Measurements from ENCODE around the gene IER5. TPM values are rescaled to one million over a fixed set of nuclear protein-coding genes. Genes with fewer than 3 reads are reported as not detected.

The IER5 gene
- total RNA-seq, 2 donors from 2014 or later = 10.3 to 14.3 TPM

GRCh38 chr1:181064011-181064623 is 24.4 kb upstream of the IER5 start:
- 39% methylated on average over 6 of the region's 6 CpGs for WGBS
- no peak for TF ChIP-seq POLR2A (IDR thresholded peaks at IDR 0.05)
- no peak for TF ChIP-seq POLR2AphosphoS5 (IDR thresholded peaks at IDR 0.05)
- no peak for TF ChIP-seq CTCF (IDR thresholded peaks at IDR 0.05)
- Histone ChIP-seq H3K4me3 (no peak overlapping the region), H3K9me3 (no peaks in the 10 kb centered on the region), H3K27me3 (replicated peaks; ENCODE audit: insufficient read depth) (no peaks in the 10 kb centered on the region), H3K27ac (no peak overlapping the region), H3K4me1 (replicated peaks) (no peaks in the 10 kb centered on the region), H3K36me3 (no peaks in the 10 kb centered on the region)
- DNase-seq (ENCODE audit: low spot score) = no peak
- intact Hi-C loops (cut with DNase I) = no loop called here

GRCh38 chr1:181064702-181065101 is 23.8 kb upstream of the IER5 start:
- 60% methylated on average over 1 of the region's 1 CpG for WGBS
- no peaks in the 10 kb centered on the region for H3K27me3 ChIP-seq (replicated peaks; ENCODE audit: insufficient read depth)
- H3K4me1 ChIP-seq (replicated peaks) = no peaks in the 10 kb centered on the region
- no peak for DNase-seq (ENCODE audit: low spot score)
- no peak overlapping the region for H3K4me3 ChIP-seq
- H3K27ac ChIP-seq = no peak overlapping the region
- no peaks in the 10 kb centered on the region for H3K9me3 ChIP-seq
- TF ChIP-seq POLR2AphosphoS5 (IDR thresholded peaks at IDR 0.05) (no peak), POLR2A (IDR thresholded peaks at IDR 0.05) (no peak), CTCF (IDR thresholded peaks at IDR 0.05) (no peak)
- intact Hi-C loops (cut with DNase I) = no loop called here
- no peaks in the 10 kb centered on the region for H3K36me3 ChIP-seq

GRCh38 chr1:181073638-181074037 is 14.9 kb upstream of the IER5 start:
- peak; percentile 84 for DNase-seq (ENCODE audit: low spot score)
- TF ChIP-seq POLR2AphosphoS5 (IDR thresholded peaks at IDR 0.05) (peak; percentile 88), CTCF (IDR thresholded peaks at IDR 0.05) (no peak)
- Histone ChIP-seq H3K27ac (peak overlapping the region in 1 of 2 donors; percentile 15), H3K4me1 (replicated peaks) (no peaks in the 10 kb centered on the region), H3K36me3 (no peaks in the 10 kb centered on the region), H3K9me3 (no peaks in the 10 kb centered on the region), H3K4me3 (no peak overlapping the region), H3K27me3 (replicated peaks; ENCODE audit: insufficient read depth) (no peaks in the 10 kb centered on the region)
- intact Hi-C loops (cut with DNase I) = no loop called here
- 20% methylated on average over 10 of the region's 10 CpGs for WGBS

- Histone ChIP-seq H3K9me3 (no peaks in the 10 kb centered on the region), H3K27me3 (replicated peaks; ENCODE audit: insufficient read depth) (no peaks in the 10 kb centered on the region), H3K4me1 (replicated peaks) (no peaks in the 10 kb centered on the region), H3K27ac (no peak overlapping the region), H3K36me3 (no peaks in the 10 kb centered on the region), H3K4me3 (no peak overlapping the region)
- WGBS = 72% methylated on average over 5 of the region's 5 CpGs
- TF ChIP-seq POLR2A (IDR thresholded peaks at IDR 0.05) (no peak), POLR2AphosphoS5 (IDR thresholded peaks at IDR 0.05) (no peak), CTCF (IDR thresholded peaks at IDR 0.05) (no peak)
- intact Hi-C loops (cut with DNase I) = no loop called here
- no peak for DNase-seq (ENCODE audit: low spot score)
These were observed 12.6 kb upstream of the IER5 start for GRCh38 chr1:181075766-181076350.

- no peaks in the 10 kb centered on the region for H3K36me3 ChIP-seq
- intact Hi-C loops (cut with DNase I) = no loop called here
- DNase-seq (ENCODE audit: low spot score) = no peak
- H3K9me3 ChIP-seq = no peaks in the 10 kb centered on the region
- H3K4me3 ChIP-seq = no peak overlapping the region
- H3K27me3 ChIP-seq (replicated peaks; ENCODE audit: insufficient read depth) = no peaks in the 10 kb centered on the region
- 82% methylated on average over 3 of the region's 3 CpGs for WGBS
- no peak overlapping the region for H3K27ac ChIP-seq
- TF ChIP-seq POLR2A (IDR thresholded peaks at IDR 0.05) = no peak
- TF ChIP-seq POLR2AphosphoS5 (IDR thresholded peaks at IDR 0.05) = no peak
- no peak for TF ChIP-seq CTCF (IDR thresholded peaks at IDR 0.05)
- no peaks in the 10 kb centered on the region for H3K4me1 ChIP-seq (replicated peaks)
These were observed 11.6 kb upstream of the IER5 start for GRCh38 chr1:181076852-181077251.
